ENCODE data around the gene MYCBP2.

- no peak for TF ChIP-seq POLR2AphosphoS5 (IDR thresholded peaks at IDR 0.05)
- TF ChIP-seq EP300 (IDR thresholded peaks at IDR 0.05) = no peak
Observed at GRCh38 chr13:77318741-77319140, 8.2 kb downstream of the MYCBP2 start.

Measured in upper lobe of left lung (tissue), 4 donors.